DMS114 treated with DMSO at 0.1 percent for 48 hours (cell line): Measurements from ENCODE around the gene PDS5B.
"Not testable (repeated sequence)": the region's sequence is repeated elsewhere in the genome, so short reads cannot be mapped to it uniquely, and the experiment has no call there.

Experiments
- DNase-seq: peaks from one replicate; lab custom pipeline; 2025; ENCODE audit not compliant: unreplicated experiment; lab: John Stamatoyannopoulos, UW

PDS5B gene

GRCh38 chr13:32781906-32782305, 195.7 kb downstream of the PDS5B start:
- DNase-seq = no peak

GRCh38 chr13:32783067-32783466, 196.8 kb downstream of the PDS5B start:
- DNase-seq = no peak

- no peak for DNase-seq
Observed at GRCh38 chr13:32790731-32791130, 204.5 kb downstream of the PDS5B start.

GRCh38 chr13:32791545-32792172, 205.4 kb downstream of the PDS5B start:
- no peak for DNase-seq

- no peak for DNase-seq
Observed at GRCh38 chr13:32796754-32797153, 210.5 kb downstream of the PDS5B start.

- DNase-seq = no peak
Observed at GRCh38 chr13:32802159-32802558, 215.9 kb downstream of the PDS5B start.

GRCh38 chr13:32804673-32805230, 218.5 kb downstream of the PDS5B start:
- no peak for DNase-seq

- DNase-seq = no peak
Observed at GRCh38 chr13:32811297-32811800, 225.1 kb downstream of the PDS5B start.

GRCh38 chr13:32821149-32821688, 235.0 kb downstream of the PDS5B start:
- no peak for DNase-seq

- no peak for DNase-seq
Observed at GRCh38 chr13:32822771-32823170, 236.5 kb downstream of the PDS5B start.

GRCh38 chr13:32823597-32823996, 237.3 kb downstream of the PDS5B start:
- DNase-seq = no peak

- no peak for DNase-seq
Observed at GRCh38 chr13:32824061-32824460, 237.8 kb downstream of the PDS5B start.

GRCh38 chr13:32824675-32825074, 238.4 kb downstream of the PDS5B start:
- no peak for DNase-seq

- no peak for DNase-seq
Observed at GRCh38 chr13:32825481-32825880, 239.2 kb downstream of the PDS5B start.

- not testable (repeated sequence) for DNase-seq
Observed at GRCh38 chr13:32826372-32826771, 240.1 kb downstream of the PDS5B start.
